BLaER1 (cell line): ENCODE data around the gene DSTN.

ENCODE experiments used
- H3K27ac ChIP-seq: shearing (Covaris generic); formaldehyde crosslinking; 2 replicates; pipeline ENCODE4 v1.8.1; 2022
- H3K27me3 ChIP-seq: shearing (Covaris generic); formaldehyde crosslinking; 2 replicates; pipeline ENCODE4 v1.8.1; 2022
- H3K36me3 ChIP-seq: shearing (Covaris generic); formaldehyde crosslinking; 2 replicates; pipeline ENCODE4 v1.8.1; 2022
- H3K4me1 ChIP-seq: shearing (Covaris generic); formaldehyde crosslinking; 2 replicates; pipeline ENCODE4 v1.8.1; 2022
- H3K4me2 ChIP-seq: shearing (Covaris generic); formaldehyde crosslinking; 2 replicates; pipeline ENCODE4 v1.8.1; 2022
- H3K4me3 ChIP-seq: shearing (Covaris generic); formaldehyde crosslinking; 2 replicates; pipeline ENCODE4 v1.8.1; 2022
- H3K9ac ChIP-seq: shearing (Covaris generic); formaldehyde crosslinking; 2 replicates; pipeline ENCODE4 v1.8.1; 2022
- H3K9me3 ChIP-seq: shearing (Covaris generic); formaldehyde crosslinking; 2 replicates; pipeline ENCODE4 v1.8.1; 2022
- H4K20me1 ChIP-seq: shearing (Covaris generic); formaldehyde crosslinking; 2 replicates; pipeline ENCODE4 v1.8.1; 2022
- Cebpa-rat ChIP-seq: shearing (Covaris generic); IDR thresholded peaks from 2 replicates; pipeline ENCODE4 v1.8.1; 2022

Gene DSTN

DNA sequence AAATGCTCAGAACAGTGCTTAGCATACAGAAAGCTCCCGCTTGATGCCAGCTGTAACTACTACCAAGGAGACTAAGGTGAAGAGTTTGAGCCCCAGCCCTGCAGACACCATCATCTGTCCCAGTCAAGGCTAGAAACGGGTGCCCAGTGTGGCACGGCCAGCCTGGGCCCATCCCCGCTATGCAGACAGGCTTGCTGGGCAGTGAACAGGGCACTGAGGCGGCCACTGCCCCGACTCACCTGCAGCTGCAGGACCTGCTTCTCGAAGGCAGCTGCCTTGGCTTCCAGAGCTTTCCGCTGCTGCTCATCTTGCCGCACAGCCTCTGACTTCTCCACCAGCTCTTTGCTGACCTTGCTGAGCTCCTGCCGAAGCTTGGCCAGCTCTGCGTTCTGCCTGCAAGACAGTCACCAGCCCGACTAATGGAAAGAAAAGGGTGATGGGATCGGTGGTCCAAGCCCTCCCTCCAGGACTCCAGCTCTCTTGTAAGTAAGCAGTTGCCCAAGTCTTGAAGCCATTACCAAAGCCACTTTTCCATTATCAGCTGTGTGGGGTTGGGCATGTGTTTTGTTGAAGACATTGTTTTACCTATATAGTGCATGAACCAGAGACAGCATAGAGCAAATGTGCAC, 63.5 kb downstream of the DSTN start:
- H3K9ac ChIP-seq, result peak overlapping the region; percentile 72
- peaks cover 78% of the 10 kb centered on the region for H3K4me1 ChIP-seq
- 0 out of 2 replicates have a peak, but pooled peaks cover 25% of the 10 kb centered on the region for H4K20me1 ChIP-seq
- no peak for TF ChIP-seq Cebpa-rat
- H3K27ac ChIP-seq, result peak overlapping the region; percentile 91
- peaks cover 80% of the 10 kb centered on the region for H3K36me3 ChIP-seq
- peak overlapping the region; percentile 96 for H3K4me2 ChIP-seq
- H3K9me3 ChIP-seq, result no peaks in the 10 kb centered on the region
- H3K27me3 ChIP-seq, result no peaks in the 10 kb centered on the region
- H3K4me3 ChIP-seq, result peak overlapping the region; percentile 55; the same call in 1 of the 2 replicates

DNA sequence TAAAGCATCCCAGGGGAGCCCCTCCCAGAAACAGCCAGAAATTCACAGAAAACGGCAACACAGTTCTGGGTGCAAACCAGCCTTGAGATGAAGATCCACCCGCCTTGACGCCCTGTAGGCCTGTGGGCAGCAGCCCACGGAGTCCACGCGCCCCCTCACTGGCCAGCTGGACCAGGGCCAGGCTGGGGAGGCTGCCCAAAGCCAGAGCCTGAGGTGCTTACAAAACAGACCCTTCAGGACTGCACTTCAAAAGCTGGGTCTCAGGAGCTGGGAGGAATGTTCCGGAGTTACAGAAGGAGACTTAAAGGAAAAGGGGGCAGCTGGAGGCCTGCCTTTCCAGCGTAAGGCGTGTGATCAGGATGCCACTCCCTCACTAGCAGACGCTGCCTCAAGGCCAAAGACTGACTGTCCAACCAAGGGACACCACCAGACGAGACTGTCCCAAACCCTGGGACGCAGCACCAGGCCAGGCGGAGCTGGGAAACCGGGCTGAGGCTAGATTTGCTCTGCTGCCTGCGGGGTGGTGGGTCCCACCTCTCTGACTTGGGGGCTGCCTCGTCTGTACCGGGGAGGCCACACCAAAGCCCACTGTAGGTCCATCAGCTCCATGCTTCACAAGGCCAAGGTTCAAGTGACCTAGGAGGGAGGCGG, 64.1 kb downstream of the DSTN start:
- H3K4me3 ChIP-seq, result peak overlapping the region; percentile 55; the same call in 1 of the 2 replicates
- H4K20me1 ChIP-seq, result 0 out of 2 replicates have a peak, but pooled peaks cover 22% of the 10 kb centered on the region
- peaks cover 80% of the 10 kb centered on the region for H3K36me3 ChIP-seq
- H3K27me3 ChIP-seq, result no peaks in the 10 kb centered on the region
- H3K9me3 ChIP-seq, result no peaks in the 10 kb centered on the region
- TF ChIP-seq Cebpa-rat, result no peak
- H3K9ac ChIP-seq, result peak overlapping the region; percentile 72
- H3K4me2 ChIP-seq, result peak overlapping the region; percentile 96
- H3K27ac ChIP-seq, result peak overlapping the region; percentile 91
- H3K4me1 ChIP-seq, result peaks cover 78% of the 10 kb centered on the region

DNA sequence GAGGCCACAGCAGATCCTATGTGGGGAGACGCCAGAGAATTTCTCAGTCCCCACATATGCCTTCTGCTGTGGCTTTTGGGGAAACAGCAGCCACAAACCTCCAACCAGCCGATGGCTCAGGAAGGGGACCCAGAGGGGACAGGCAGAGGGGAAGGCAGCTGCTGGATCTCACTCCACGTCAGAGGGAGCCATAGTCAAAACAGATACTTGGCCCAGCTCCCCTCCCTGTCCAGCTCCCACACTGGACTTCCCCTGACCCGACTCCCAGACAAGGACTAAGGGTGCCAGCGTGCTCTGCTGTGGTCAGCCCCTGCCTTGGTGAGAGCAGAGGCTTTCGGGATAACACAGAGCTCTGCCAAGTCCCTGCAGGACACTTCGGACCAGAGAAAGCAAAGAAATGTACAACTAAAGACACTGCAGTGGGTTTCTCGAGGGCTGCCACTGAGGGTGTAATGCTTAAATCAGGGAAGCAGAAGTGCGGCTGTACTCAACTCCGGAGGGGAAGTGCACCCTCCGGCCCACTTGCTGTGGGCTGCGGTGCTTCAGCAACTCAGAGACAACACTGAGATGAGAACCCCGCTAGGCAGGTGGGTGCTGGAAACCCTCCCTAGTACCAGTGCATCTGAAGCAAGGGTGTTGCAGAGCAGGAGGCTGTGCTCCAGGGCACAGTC, 64.9 kb downstream of the DSTN start:
- no peaks in the 10 kb centered on the region for H3K27me3 ChIP-seq
- H3K4me1 ChIP-seq, result peaks cover 85% of the 10 kb centered on the region
- peak overlapping the region; percentile 72 for H3K9ac ChIP-seq
- peaks cover 80% of the 10 kb centered on the region for H3K36me3 ChIP-seq
- H3K27ac ChIP-seq, result peak overlapping the region; percentile 91
- no peak for TF ChIP-seq Cebpa-rat
- peak overlapping the region; percentile 96 for H3K4me2 ChIP-seq
- H3K4me3 ChIP-seq, result peak overlapping the region; percentile 55
- no peaks in the 10 kb centered on the region for H3K9me3 ChIP-seq
- H4K20me1 ChIP-seq, result 0 out of 2 replicates have a peak, but pooled peaks cover 22% of the 10 kb centered on the region

DNA sequence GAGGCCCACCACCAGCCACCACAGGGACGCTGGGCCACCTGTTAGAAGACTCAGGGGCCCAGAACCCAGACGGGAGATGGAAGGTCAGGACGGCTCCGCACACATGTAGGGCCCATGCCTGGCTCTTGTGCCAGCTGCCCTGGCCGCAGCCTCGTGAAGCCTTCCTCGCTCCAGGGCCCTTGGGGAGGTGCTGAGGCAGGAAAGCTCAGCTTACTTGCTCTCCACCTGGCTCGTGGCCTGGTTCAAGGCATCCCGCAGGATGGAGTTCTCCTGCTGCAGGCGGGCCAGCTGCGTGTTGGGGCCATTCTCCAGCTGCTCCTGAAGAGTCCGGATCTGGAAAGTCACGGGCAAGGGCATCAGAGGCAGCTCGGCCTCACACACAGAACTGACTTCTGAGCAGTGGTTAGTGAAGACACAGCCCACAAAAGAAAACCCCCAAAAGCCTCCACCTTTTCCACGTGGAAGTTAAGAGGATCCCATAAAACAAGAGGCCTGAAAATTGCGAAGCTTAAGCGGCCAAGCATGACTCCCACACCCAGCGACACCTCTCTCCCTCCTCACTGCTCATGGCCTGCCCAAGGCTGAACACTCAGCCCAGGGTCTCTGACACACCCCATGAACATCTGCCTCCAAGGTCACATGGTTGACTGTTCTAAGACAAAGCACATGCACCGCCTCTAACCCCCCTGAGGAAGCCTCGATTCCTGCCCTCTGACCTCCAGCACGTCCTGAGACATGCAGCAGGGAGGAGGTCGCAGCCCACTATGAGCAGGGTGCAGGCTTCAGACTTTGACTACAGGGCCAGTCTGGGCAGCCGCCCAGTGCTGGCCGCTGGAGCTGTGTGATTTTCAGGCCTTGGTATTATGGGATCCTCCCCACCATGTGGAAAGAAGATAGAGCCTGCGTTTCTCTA, 65.7 kb downstream of the DSTN start:
- no peaks in the 10 kb centered on the region for H3K27me3 ChIP-seq
- H3K4me3 ChIP-seq, result peak overlapping the region; percentile 55
- H3K4me1 ChIP-seq, result peaks cover 93% of the 10 kb centered on the region
- no peak for TF ChIP-seq Cebpa-rat
- peaks cover 80% of the 10 kb centered on the region for H3K36me3 ChIP-seq
- H3K4me2 ChIP-seq, result peak overlapping the region; percentile 96
- no peaks in the 10 kb centered on the region for H3K9me3 ChIP-seq
- H3K27ac ChIP-seq, result peak overlapping the region; percentile 91
- peak overlapping the region; percentile 72 for H3K9ac ChIP-seq
- H4K20me1 ChIP-seq, result 0 out of 2 replicates have a peak, but pooled peaks cover 18% of the 10 kb centered on the region

DNA sequence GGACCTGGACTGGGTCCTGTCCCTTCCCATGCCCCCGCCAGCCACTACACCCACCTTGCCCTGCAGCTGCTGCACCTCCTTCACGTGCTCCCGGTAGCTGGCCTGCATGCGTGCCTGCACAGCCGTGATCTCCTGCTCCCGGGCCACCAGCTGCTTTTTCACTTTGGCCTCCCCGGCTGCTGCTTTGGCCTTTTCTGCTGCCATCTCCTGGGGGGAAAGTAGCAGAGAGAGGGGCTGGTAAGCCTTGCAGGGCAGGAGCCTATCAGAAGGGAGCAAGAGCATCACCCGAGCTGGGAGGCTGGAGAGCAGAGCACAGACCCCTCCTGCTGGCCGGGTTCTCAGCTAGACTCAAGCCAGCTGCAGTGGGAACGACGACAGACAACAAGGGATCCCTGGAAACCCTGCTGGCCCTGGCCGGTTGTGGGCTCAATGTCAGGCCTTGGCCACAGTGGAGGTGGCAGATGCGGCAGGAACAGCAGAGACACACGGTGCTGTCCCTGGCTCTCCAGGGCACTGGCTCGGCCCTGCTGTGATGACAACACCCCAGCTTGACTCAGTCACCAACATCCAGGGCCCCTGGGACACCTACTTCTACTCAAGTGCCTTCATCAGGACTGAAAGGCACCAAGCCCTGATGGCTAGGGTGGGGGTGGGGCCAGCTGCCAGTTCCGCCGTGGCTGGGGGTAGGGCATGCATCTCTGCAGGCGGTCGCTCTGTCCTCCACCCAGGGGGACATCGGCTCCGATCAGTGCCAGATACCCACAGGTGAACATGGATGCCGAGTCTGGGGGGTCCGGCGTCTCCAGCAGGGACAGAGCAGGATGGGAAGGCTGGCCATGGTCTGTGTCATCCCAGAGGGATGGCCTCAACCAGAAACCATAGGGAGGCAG, 66.9 kb downstream of the DSTN start:
- H3K27me3 ChIP-seq, result no peaks in the 10 kb centered on the region
- no peaks in the 10 kb centered on the region for H3K9me3 ChIP-seq
- peak overlapping the region; percentile 72 for H3K9ac ChIP-seq
- H4K20me1 ChIP-seq, result 0 out of 2 replicates have a peak, but pooled peaks cover 12% of the 10 kb centered on the region
- peaks cover 100% of the 10 kb centered on the region for H3K4me1 ChIP-seq
- peak overlapping the region; percentile 91 for H3K27ac ChIP-seq
- peaks cover 80% of the 10 kb centered on the region for H3K36me3 ChIP-seq
- peak overlapping the region; percentile 96 for H3K4me2 ChIP-seq
- TF ChIP-seq Cebpa-rat, result no peak
- peak overlapping the region; percentile 55 for H3K4me3 ChIP-seq

DNA sequence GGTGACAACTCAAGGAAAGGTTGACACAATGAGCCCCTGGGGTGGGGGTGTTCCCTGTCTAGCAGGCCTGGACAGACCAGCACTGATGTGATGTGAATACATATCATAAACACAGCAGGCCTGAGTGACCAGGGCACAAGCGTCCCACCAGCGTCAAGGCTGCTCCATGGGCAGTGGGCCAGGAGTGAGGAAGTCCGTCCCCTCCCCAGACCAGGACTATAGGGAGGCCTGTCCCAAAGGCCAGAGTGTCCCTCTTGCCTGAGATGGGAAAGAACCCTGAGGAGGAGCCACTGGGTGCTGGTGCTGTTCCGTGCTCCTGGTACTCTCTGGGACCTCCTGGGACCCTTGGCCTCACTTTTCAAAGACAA, 67.5 kb downstream of the DSTN start:
- H3K4me3 ChIP-seq, result no peak overlapping the region
- peak overlapping the region; percentile 96 for H3K4me2 ChIP-seq
- peaks cover 100% of the 10 kb centered on the region for H3K4me1 ChIP-seq
- H3K36me3 ChIP-seq, result peaks cover 80% of the 10 kb centered on the region
- no peaks in the 10 kb centered on the region for H3K9me3 ChIP-seq
- no peak for TF ChIP-seq Cebpa-rat
- peak overlapping the region; percentile 72 for H3K9ac ChIP-seq
- H3K27ac ChIP-seq, result peak overlapping the region; percentile 91
- H4K20me1 ChIP-seq, result 0 out of 2 replicates have a peak, but pooled peaks cover 6% of the 10 kb centered on the region
- no peaks in the 10 kb centered on the region for H3K27me3 ChIP-seq

DNA sequence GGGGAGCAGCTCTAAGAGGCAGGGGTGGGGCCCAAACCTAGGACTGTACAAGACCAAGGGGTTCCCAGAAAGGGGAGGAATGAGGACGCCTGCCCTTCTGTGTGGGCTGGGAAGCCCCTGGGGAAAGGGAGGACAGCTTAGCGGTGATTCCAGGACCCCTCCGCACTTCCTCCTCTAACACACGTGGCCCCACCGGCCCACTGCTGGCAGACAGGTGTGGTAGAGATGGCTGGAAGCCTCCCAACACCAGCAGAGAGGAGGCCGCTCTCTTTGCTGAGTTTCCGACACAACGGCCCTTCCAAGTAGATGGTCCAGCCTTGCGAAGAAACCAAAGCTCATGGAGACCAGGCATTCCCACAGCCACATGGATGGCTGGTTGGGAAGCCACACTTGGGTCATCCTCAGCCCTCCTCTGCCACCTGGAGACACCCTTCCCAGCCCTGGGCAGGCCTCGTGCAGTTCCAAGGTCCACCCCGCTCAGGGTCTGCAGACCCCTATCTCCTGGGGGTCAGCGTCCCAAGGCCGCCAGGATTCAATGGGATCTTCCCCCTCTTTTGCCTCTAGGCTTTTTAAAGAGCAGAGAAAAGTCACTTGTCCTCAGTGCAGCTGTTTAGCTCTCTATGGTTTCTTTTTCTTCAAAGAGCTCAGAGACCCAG, 68.2 kb downstream of the DSTN start:
- no peak for TF ChIP-seq Cebpa-rat
- Histone ChIP-seq H3K4me2 (peak overlapping the region; percentile 96), H3K9ac (peak overlapping the region; percentile 72), H3K36me3 (peaks cover 80% of the 10 kb centered on the region), H4K20me1 (no peaks in the 10 kb centered on the region), H3K4me3 (no peak overlapping the region), H3K27me3 (no peaks in the 10 kb centered on the region), H3K27ac (peak overlapping the region; percentile 91), H3K4me1 (peaks cover 100% of the 10 kb centered on the region), H3K9me3 (no peaks in the 10 kb centered on the region)

DNA sequence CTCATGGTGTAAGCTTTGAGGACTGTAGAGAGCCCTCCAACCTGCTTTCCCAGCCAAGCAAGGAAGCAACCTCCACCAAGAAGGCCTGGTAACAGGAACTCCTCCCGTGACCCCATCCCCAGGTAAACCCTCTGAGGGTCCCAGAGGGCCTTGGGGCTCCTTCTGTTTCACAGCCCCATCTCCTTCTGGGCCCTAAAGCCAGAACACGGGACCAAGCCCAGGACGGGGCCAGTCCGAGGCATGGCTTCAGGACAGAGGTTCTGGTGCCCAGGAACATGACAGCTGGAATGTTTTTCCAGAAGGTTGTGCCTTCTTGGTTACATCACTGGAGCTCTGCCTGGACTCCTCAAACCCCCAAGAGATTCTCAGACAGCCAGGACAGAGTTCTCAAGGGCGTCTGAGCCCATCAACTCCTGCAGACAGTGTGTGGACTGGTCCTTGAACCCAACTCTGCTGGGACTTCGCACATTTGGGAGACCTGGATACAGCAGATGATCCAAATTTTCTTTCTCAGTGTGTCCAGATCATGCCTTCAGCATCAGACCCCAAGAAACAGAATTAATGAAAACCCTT, 69.0 kb downstream of the DSTN start:
- no peak for TF ChIP-seq Cebpa-rat
- no peaks in the 10 kb centered on the region for H3K27me3 ChIP-seq
- H3K4me3 ChIP-seq, result no peak overlapping the region
- H3K9ac ChIP-seq, result peak overlapping the region; percentile 23
- no peaks in the 10 kb centered on the region for H3K9me3 ChIP-seq
- H3K4me2 ChIP-seq, result peak overlapping the region; percentile 96
- peaks cover 72% of the 10 kb centered on the region for H3K36me3 ChIP-seq
- H3K27ac ChIP-seq, result peak overlapping the region; percentile 66
- H4K20me1 ChIP-seq, result no peaks in the 10 kb centered on the region
- H3K4me1 ChIP-seq, result peaks cover 100% of the 10 kb centered on the region
